Stimulated activated CD4-positive, alpha-beta T cell treated with anti-CD3 and anti-CD28 coated beads, TNF-alpha, amount 100 ng/mL, for 1 hour (primary cell): ENCODE measurements around the gene CCDC85A.
"Not testable (repeated sequence)": the region's sequence is repeated elsewhere in the genome, so short reads cannot be mapped to it uniquely, and the experiment has no call there.

ENCODE experiments used
- DNase-seq, 3 donors: peaks; one replicate each; pipeline ENCODE4 v3.0.0-alpha.2; 2020; ENCODE audit warnings: low read depth in 3 of 3, low spot score in 1 of 3

The CCDC85A gene

DNA sequence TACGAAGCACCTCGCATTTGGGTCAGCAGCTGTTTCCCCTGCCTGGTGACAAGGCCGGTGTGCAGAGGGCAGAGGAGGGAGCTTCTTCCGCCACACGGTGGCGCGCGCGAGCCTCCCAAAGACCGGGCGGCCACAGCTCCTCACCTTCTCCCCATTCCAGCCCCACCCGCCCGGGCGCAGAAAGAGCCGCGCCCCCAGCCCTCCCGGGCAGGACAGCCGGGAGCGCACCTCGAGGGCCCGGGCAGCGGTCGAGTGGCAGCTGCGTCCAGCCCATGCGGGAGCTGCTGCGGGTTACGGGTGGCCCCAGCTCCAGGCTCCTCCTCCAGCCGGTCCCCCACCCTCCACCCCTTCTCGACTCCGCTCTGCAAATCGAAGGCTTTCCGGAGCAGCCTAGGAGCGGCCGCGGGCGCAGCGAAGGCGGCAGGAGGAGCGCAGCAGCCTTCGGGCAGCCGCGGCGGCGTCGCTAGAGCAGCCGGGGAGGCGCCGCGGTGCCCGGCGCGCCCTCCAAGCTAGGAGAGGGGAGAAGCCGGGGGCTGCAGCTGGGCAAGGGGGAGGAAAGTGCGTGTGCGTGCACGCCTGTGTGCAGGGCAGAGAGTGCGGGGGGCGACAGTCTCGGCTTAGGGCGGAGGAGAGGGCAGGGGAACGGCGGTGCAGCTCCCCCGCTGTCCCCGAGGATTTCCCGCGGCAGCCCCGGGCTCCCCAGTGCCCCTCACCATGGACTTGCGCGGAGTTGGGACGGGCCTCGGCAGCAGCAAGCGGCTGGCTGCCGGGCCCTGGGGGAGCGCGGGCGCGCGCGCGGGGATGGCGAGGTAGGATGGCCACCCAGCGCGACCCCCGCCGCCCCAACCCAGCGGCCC lies at the start of gene CCDC85A:
CCDC85A (plus strand) TSS at position 348 of the 857 bp plus-strand sequence. CDS start 635 bp downstream, outside the sequence.
- peak in 2 of 3 donors; percentile 2 to 52 for DNase-seq

DNA sequence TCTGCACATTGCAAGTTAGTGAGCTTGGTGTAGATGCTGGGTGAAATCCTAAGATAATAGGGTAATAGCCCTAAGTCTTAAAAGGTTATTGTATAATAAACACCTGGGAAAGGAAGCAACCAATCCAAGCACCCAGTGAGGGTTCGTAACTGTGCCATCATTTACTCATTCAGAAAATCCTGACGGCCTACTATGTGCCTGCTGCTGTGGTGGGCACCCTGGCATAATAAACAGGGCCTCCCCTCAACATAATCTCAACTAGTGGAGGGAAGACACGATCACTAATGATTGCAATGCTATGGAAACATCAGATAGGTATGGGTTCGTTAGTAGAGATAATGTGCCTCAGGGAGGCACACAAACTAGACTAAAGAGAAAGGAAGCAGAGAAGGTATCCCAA lies 48.9 kb upstream of the CCDC85A start:
- no peak for DNase-seq

DNA sequence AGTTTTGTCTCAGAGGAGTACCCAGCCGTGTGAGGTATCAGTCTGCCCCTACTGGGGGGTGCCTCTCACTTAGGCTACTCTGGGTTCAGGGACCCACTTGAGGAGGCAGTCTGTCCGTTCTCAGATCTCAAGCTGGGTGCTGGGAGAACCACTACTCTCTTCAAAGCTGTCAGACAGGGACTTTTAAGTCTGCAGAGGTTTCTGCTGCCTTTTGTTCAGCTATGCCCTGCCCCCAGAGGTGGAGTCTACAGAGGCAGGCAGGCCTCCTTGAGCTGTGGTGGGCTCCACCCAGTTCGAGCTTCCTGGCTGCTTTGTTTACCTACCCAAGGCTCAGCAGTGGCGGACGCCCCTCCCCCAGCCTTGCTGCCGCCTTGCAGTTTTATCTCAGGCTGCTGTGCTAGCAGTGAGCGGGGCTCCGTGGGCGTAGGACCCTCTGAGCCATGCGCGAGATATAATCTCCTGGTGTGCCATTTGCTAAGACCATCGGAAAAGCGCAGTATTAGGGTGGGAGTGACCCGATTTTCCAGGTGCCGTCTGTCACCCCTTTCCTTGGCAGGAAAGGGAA lies 41.2 kb upstream of the CCDC85A start:
- not testable (repeated sequence) for DNase-seq

DNA sequence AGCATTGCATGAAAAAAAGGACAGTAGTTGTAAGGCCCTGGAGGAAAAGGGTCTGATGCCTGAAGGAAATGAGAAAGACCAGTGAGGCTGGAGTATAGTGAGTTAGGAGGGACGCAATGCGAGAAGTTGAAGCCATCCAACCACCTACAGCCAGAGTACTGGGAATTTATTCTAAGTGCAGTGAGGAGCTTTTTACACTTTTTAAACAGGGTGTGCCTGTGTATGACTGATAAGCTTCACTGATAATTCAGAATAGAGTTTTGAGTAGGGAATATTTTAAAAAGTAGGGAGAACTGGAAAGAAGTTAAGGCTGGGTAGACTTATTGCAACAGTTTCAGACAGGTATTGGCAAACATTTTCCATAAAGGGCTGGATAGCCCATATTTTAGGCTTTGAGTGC lies 35.9 kb upstream of the CCDC85A start:
- no peak for DNase-seq

DNA sequence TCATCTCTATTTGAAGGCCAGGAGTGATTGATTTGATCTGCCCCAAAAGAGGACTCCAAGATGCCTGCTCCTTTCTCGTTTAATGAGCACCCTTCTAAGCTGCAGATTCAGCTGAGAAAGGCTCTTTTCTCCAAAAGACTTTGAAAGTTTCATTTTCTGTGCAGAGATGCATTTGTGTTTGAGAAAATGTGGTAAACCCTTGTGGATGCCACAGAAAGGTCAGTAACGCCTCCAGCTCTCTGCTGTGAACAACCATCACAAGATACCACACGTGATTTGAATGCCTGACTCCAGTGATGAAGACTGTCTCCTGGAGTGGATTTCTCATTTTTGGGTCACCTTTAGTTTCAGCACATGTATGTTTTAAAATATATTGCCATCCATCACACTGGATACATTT lies 35.0 kb upstream of the CCDC85A start:
- no peak for DNase-seq

DNA sequence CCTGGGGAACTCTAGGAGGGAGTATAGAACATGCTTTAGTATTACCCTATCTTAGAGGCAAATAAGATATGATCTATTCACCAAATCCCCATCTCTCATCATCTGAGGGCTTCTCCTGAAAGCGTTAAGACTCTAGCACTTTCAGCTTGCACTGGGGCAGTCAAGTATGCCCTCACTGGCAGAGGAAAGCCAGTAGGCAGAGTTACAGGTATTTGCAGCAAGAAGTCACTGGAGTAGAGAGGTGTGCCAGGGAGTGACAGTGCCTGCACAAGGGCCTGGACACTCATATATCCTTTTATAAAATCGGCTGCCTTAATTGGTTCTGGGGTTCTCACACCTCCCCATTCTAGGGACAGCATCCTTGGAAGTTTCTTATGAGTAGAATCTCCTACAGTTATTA lies 31.9 kb upstream of the CCDC85A start:
- no peak for DNase-seq

DNA sequence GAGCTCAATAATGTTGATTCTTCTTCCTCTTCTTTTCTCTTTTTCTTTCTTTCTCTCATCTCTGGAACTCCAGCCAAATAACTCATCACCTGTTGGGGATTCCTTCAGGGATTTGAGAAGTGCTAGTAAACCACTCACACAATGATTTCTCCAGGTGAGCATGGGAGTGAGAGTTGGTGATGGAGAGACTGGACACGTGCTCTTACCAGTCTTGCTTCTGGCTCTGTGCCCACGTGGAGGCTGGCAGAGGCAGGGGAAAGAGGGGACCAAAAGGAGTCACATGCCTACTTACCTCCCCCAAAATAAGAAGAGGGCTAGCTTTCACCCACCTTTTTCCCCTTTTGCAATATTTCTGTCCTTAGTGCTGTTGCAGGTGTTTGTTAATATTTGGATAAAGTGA lies 28.6 kb upstream of the CCDC85A start:
- DNase-seq: no peak

DNA sequence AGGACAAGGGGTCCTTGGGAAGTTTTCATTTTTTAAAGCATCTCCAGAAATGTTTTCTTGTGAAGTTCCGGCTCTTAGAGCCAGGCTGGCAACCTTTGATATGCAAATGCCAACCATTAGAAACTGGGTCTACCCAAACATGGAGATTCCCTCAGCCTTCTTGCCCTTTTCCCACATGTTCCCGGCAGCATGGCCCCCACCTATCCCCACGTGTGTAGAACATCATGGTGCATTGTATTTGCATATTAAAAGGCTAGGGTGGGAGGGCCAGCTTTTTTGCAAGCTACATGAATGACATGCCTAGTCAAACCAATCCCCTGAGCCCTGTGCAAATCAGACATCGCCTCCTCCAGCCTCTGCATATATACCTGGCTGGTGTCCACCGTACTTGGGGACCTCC lies 23.9 kb upstream of the CCDC85A start:
- DNase-seq: not testable (repeated sequence)

DNA sequence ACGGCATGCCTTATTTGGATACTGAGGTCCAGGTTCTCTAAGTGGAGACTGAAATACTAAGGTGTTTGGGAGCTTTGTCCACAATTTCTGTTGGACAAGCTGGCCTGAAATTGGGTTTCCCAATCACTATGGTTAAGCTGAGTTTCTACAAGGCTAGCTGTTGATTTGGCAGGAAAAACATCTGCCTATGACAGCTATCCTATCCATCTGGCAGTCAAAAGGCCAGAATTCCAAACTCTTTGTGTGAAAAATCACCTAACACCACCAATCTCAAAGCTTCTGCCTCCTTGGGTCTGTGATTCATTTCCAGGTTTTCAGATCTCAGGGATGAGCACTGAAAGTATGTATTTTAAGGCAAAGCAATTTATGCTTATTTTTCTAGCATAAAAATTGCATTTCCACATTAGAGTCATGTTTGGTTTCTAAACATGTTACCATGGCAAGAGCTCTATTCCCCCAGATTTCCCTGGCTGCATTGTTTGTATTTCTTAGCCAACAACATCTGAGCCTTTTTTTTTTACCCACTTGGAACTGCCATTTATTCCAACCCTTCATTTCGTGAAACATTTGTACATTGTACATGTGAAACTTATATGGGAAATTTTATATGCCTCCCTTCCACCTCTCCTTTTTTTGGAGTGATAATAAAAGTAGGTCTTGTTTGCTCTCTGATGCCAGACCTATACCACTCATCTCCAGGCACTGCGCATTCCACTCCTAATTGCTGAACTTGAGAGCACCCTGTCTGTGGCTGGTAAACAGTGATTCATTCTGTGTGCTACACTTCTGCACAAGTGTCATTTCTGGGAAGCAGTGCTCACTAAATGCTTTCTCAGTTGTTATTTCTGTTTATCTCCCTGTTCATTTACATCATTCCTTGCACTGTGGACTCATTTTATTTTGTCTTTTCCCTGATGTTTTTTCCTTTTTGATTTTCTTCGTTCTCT lies 15.9 kb upstream of the CCDC85A start:
- no peak for DNase-seq

DNA sequence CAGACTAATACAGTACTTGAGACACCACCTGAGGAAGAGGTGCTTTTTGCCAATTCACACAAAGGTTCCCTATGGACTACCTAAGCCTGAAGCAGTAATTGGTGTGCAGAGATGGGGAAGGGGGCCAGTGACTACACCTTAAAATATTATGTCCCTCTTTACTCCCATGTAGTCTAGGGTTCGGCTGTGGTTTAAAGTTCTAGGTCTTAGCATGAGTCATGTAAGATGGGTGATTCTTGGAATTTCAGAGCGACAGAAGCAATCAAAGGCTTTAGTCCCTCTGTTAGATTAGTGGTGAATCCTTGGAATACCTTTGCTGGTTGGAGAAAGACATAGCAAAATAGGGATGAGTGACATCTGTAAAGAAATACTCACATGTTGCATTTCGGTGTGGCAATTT lies 14.3 kb upstream of the CCDC85A start:
- no peak for DNase-seq

DNA sequence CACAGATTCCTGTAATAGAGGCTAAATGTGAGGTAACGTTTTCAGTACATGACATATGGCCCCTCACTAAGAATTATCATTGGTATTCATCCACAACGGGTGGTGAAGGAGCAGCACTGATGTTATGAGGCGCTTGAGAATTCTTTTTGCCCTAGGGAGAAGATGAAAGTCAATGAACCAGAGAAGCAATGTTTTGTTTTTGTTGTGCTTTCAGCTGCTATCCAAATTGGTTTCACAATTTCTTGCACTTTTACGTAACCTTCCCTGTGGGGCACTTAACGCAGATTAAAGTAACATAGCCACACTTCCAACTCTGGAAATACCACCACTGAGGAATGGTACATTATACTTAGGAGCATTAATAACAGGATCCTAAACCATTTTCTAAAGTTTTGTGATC lies 13.3 kb upstream of the CCDC85A start:
- DNase-seq: no peak

DNA sequence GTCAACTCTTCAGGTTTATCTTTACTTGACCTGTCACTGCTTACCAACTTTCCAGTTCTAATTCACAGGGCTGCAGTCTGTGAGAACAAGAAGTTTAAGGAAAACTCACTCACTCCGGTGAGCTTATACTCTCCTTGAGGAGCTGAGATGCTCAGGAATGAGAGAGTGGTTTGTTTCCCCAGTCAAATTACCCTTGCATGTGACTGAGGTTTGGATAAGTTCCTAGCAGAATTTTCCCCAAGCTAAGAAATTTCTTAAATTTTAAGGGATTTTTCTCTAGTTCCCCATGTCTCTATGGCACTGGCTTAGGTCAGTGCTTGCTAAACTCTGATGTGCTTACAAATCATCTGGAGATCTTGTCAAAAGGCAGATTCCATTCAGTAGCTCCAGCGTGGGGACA lies 12.8 kb upstream of the CCDC85A start:
- no peak for DNase-seq

DNA sequence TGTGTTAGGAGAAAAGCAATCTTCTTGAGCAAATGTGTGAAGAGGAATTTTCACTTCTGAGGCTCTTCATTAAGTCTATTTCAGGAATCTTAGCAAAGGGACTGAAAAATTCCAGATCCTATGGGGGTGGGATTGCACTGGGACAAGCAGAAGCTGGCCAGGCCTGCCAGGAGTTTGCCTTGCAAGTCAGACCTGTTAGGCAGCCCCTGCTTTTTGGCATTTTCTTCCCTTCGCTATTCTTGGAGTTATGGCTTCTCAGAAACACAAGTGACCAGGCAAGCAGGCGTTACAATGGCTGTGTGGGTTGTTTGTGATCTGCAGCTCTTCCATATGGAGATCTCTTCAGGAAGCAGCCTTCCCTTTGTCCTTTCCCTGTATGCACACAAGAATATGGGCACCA lies 8.0 kb upstream of the CCDC85A start:
- no peak for DNase-seq

DNA sequence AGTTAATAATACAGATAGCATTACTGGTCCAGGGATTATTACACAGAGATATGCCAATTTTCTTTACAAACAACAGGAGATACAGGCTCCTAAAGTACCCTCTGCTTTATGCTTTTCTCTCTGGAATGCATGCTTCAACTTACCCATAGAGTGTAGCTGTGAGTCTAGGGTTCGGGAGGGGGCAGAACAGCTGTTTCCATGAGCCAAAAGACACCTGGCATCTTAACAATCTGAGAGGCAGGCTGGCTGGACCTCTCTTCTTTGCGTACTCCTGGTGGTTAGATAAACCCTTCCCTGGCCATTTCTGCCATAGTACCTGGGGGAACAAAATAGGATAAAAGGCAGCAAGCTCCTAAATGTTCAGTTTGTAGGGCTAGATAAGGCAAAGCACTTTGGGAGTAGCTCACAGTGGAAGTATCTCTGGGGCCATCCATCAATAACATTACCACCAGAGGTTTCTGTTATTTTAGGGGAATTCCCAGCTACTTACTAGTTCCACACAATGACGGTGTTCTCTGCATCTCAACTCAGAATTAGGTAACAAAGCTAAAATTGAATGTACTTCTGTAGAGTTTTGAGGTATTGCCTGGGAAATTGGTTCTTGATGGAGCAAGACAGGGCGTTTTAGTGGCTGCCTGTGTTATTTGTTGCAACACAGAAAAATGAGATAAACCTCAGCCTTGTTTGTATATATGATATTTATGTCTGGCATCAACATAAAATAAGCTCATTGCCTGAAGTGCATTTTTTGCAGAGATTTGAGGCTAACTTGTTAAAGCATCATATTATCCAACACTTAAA lies 6.2 kb upstream of the CCDC85A start:
- DNase-seq: no peak

DNA sequence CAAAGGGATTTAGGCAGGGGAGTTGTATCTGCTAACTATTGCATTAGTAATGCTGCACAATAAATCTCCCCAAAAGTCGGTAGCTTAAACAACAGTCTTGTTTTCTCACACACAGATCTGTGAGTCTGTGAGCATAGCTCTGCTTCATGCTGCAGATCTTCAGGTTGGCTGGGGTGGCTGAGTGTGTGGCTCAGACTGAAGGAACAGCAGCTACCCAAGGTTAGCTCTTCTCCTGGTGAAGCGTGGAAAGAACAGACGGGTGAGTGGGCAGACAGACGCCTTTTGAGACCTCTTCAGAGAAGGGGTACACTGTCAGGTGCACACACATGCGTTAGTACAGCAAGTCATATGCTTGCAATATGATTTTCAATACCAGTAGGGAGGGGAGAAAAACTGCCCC lies 3.9 kb upstream of the CCDC85A start:
- DNase-seq: no peak

DNA sequence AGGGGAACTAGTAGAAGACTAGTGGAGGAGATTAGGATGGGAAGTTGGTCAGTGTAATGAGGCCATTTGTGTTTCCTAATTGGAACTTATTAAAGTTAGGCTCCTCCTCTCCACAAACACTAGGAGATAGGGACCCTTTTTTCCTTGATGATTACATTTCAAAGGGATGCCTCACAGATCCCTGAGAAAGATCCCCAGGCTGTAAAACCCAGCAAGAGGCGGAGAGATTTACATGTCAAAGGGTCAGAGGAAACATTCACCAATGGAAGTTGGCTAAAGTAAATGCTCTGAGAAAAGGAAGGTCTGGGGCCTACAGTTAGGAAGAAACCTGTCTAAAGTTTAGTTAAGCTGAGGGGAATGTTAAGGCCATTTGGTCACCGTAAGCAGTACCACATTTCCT lies 1.4 kb upstream of the CCDC85A start:
- DNase-seq: no peak

DNA sequence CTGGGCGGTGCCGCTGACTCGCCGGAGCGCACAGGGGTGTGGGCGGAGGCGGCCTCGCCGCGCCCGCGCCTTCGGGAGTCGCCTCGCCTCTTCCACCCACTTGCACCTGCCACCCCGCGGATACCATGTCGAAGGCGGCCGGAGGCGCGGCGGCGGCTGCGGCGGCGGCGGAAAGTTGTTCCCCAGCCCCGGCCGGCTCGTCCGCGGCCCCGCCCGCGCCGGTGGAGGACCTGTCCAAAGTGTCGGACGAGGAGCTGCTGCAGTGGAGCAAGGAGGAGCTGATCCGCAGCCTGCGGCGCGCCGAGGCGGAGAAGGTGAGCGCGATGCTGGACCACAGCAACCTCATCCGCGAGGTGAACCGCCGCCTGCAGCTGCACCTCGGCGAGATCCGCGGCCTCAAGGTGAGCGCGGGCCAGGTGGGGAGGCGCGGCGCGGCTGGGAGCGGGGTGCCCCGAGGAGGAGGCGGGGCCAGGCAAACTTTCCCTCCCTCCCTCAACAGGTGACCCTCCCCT lies 766 bp downstream of the CCDC85A start:
- DNase-seq: no peak

DNA sequence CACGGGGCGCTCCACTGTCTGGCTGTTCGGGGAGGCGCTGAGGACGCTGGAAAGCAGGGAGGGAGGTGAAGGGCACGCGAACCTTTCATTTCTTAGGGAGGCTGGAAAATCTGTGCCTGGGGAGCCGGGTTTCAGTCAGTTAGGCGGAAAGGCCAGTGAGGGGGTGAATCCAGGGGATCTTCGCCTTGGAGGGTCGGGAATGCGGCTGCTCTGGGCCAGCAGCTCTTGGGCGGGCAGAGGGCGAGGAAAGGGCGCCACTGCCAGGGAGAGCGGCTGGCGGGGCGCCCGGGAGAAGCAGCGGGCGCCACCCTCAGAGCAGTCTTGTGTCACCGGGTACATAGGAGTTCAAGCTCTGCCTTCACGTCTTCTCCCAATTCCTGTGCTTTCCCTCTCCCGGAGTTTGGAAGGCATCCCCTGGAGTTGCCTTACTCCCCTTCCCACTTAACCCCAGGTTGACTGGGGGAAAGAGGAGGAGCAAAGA lies 1.4 kb downstream of the CCDC85A start:
- DNase-seq: no peak

DNA sequence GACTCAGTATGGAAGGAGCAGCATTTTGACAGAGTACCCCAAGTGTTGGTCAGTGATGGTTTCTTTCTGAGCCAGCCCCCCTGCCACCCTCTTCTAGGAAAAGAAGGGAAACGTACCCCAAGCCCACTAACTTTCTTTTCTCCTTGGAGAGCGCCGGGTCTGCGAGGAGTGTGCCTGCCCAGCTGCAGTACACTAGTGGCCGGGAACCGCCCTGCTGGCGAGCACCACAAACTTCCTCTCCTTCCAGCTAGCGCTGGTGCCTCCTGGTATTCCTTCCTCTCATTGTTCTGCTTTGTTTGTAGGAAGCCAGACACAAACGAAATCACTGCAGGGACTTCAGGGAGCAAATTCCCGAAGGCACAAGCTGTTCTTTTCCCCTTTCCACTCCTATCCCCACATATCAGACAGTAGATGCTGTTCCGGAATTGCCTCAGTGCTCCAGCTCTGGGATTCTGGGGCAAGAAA lies 1.8 kb downstream of the CCDC85A start:
- no peak for DNase-seq

DNA sequence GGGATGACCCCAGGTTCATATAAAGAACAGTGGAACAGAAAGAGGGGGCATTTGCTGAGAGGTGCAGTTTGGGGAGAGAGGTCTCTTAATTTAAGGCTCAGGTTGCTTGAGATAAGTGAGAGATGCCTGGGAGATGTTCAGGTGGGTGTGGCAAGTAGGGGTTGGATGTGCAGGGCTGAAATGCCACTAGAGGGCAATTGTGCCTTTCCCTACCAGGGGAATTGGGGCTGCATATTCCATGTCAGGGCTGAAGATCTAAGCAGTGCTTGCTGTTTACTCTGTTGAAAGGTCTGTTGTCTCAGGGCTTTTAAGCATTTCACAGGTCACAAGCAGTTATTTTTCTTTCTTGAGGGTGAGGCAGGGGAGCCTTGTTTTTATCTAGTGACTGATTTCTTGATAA lies 7.8 kb downstream of the CCDC85A start:
- no peak for DNase-seq
